Measurements from ENCODE around the gene CLEC7A.

GRCh38 chr12:10159280-10159679 is 29.3 kb upstream of the CLEC7A start:
- TF ChIP-seq CTCF (IDR thresholded peaks at IDR 0.05 in 2 of 3, conservative IDR thresholded peaks at IDR 0.05 in 1 of 3; ENCODE audit: borderline replicate concordance in 1 of 3, insufficient read depth in 1 of 3, low read depth in 2 of 3, low read length in 2 of 3) (no peak), FOSL1 (IDR thresholded peaks at IDR 0.05; ENCODE audit: low read depth) (no peak), CEBPB (IDR thresholded peaks at IDR 0.05; ENCODE audit: low read depth) (no peak), POLR2A (IDR thresholded peaks at IDR 0.05; ENCODE audit: borderline replicate concordance, extremely low read depth, insufficient read depth, insufficient read length) (no peak)
